CD14-positive monocyte (primary cell): ENCODE data around the gene DCLRE1C. TPM values are rescaled to one million over a fixed set of nuclear protein-coding genes. Genes with fewer than 3 reads are reported as not detected.
A peak's percentile ranks its signal among the peaks of the same experiment; 100 is the strongest.

Experiments used
- DNase-seq, 3 donors: peaks; one replicate each; pipeline ENCODE4 v3.0.0-alpha.2; 2011 to 2022
- H2AFZ ChIP-seq: 2 replicates; pipeline ENCODE4 v1.6.0; 2012; ENCODE audit warnings: mild to moderate bottlenecking, low read depth, low read length, inconsistent platforms; ENCODE audit not compliant: insufficient read depth, poor library complexity, severe bottlenecking
- H3K27ac ChIP-seq, 2 donors: 1 replicate in 1 of 2; 2 replicates in 1 of 2; pipeline ENCODE4 v1.5.1; 2012 to 2013; ENCODE audit warnings: low read length in 2 of 2, control low read depth in 1 of 2, inconsistent platforms in 1 of 2, low read depth in 1 of 2, mild to moderate bottlenecking in 1 of 2
- H3K27me3 ChIP-seq, 2 donors: one replicate each; pipeline versions ENCODE4 v1.6.0 to v1.6.1; 2011 to 2013; ENCODE audit warnings: low read length in 2 of 2; ENCODE audit not compliant: control insufficient read depth in 2 of 2, insufficient read depth in 2 of 2
- H3K36me3 ChIP-seq, 2 donors: replicated peaks in 1 of 2; 1 replicate in 1 of 2; 2 replicates in 1 of 2; pipeline versions ENCODE4 v1.5.1 to v1.6.1; 2012 to 2013; ENCODE audit warnings: low read length in 2 of 2, control low read depth in 1 of 2, inconsistent platforms in 1 of 2, mild to moderate bottlenecking in 1 of 2; ENCODE audit not compliant: insufficient read depth in 2 of 2, control insufficient read depth in 1 of 2
- H3K4me1 ChIP-seq, 2 donors: 1 replicate in 1 of 2; 2 replicates in 1 of 2; pipeline versions ENCODE4 v1.5.1 to v1.6.1; 2012 to 2013; ENCODE audit warnings: low read length in 2 of 2, control low read depth in 1 of 2, inconsistent platforms in 1 of 2, mild to moderate bottlenecking in 1 of 2, moderate library complexity in 1 of 2; ENCODE audit not compliant: insufficient read depth in 2 of 2, control insufficient read depth in 1 of 2
- H3K4me2 ChIP-seq: replicated peaks from 2 replicates; pipeline ENCODE3; 2012; ENCODE audit warnings: low read length, moderate library complexity, mild to moderate bottlenecking; ENCODE audit not compliant: poor library complexity, severe bottlenecking; ENCODE audit errors: extremely low read depth
- H3K4me3 ChIP-seq, 3 experiments: fragments of 200-600 bp in 1 of 3; sonication (generic) in 1 of 3; replicated peaks in 1 of 3; 1 replicate in 2 of 3; 2 replicates in 1 of 3; pipeline ENCODE4 v1.5.1; 2011 to 2013; ENCODE audit warnings: low read length in 3 of 3, mild to moderate bottlenecking in 3 of 3, control low read depth in 2 of 3, low read depth in 2 of 3, inconsistent platforms in 1 of 3, moderate library complexity in 1 of 3
- H3K79me2 ChIP-seq: 2 replicates; pipeline ENCODE4 v1.6.0; 2012; ENCODE audit warnings: mild to moderate bottlenecking, control low read depth, inconsistent platforms, low read length, moderate library complexity; ENCODE audit not compliant: insufficient read depth
- H3K9ac ChIP-seq: 2 replicates; pipeline ENCODE4 v1.6.0; 2017; ENCODE audit warnings: low read length, mild to moderate bottlenecking; ENCODE audit not compliant: insufficient read depth, poor library complexity, severe bottlenecking
- H3K9me3 ChIP-seq, 2 donors: replicated peaks in 1 of 2; 1 replicate in 1 of 2; 2 replicates in 1 of 2; pipeline versions ENCODE4 v1.5.1 to v1.6.1; 2012 to 2013; ENCODE audit warnings: low read length in 2 of 2, control low read depth in 1 of 2; ENCODE audit not compliant: control insufficient read depth in 1 of 2, insufficient read depth in 1 of 2
- H4K20me1 ChIP-seq: 2 replicates; pipeline ENCODE4 v1.6.0; 2012; ENCODE audit warnings: mild to moderate bottlenecking, low read length, control low read depth, moderate library complexity; ENCODE audit not compliant: insufficient read depth
- H3K27ac Mint-ChIP-seq, 7 donors: one replicate each; pipeline ENCODE4 v1.8.0; 2020; ENCODE audit warnings: mild to moderate bottlenecking in 7 of 7, mixed read lengths in 7 of 7, moderate library complexity in 6 of 7, inconsistent platforms in 2 of 7
- H3K27me3 Mint-ChIP-seq, 3 donors: one replicate each; pipeline ENCODE4 v1.8.0; 2021 to 2022; ENCODE audit warnings: low read depth in 3 of 3, mild to moderate bottlenecking in 3 of 3, mixed read lengths in 3 of 3, moderate library complexity in 3 of 3, inconsistent platforms in 1 of 3
- H3K36me3 Mint-ChIP-seq, 2 donors: one replicate each; pipeline ENCODE4 v1.8.0; 2020; ENCODE audit warnings: mixed read lengths in 2 of 2, inconsistent platforms in 1 of 2, mild to moderate bottlenecking in 1 of 2
- H3K4me1 Mint-ChIP-seq: one replicate; pipeline ENCODE4 v1.8.0; 2020; ENCODE audit warnings: mild to moderate bottlenecking, mixed read lengths
- H3K4me3 Mint-ChIP-seq, 2 donors: one replicate each; pipeline ENCODE4 v1.8.0; 2020; ENCODE audit warnings: mild to moderate bottlenecking in 2 of 2, mixed read lengths in 2 of 2, moderate library complexity in 1 of 2
- H3K9me3 Mint-ChIP-seq, 7 donors: one replicate each; pipeline ENCODE4 v1.8.0; 2020 to 2022; ENCODE audit warnings: mixed read lengths in 7 of 7, mild to moderate bottlenecking in 6 of 7, moderate library complexity in 6 of 7, inconsistent platforms in 2 of 7
- WGBS: methylation state at CpG from one replicate; pipeline ENCODE4 v1.1.5; 2013; ENCODE audit warnings: missing lambda C conversion rate; ENCODE audit not compliant: insufficient coverage; 5-methylcytosine and 5-hydroxymethylcytosine counted together
- intact Hi-C, 2 donors: fragments of 100-400 bp; cut with micrococcal nuclease; formaldehyde crosslinking; loops; one replicate each; pipeline versions ENCODE4 v1.15.0 to v1.15.1; 2023
- polyA plus RNA-seq, 3 donors: library from polyadenylated mRNA; depleted of rRNA in 1 of 3; unstranded in 2 of 3; stranded (reverse) in 1 of 3; fragments of 300-500 nt in 2 of 3; fragments of >200 nt in 1 of 3; fragmentation: Illumina TruSeq in 2 of 3; gene quantifications; 1 replicate in 2 of 3; 2 replicates in 1 of 3; pipeline ENCODE4 v1.2.3, GENCODE V29; 2012 to 2021
- TF ChIP-seq, protein P1 (sequence below): fragments of 200-600 bp; IDR thresholded peaks from one replicate; pipeline ENCODE4 v1.8.0; 2022; ENCODE audit warnings: antibody characterized with exemption, mild to moderate bottlenecking

DCLRE1C gene
- polyA plus RNA-seq, 3 donors, result 8.9 to 17.6 (median 10.9) TPM

DNA sequence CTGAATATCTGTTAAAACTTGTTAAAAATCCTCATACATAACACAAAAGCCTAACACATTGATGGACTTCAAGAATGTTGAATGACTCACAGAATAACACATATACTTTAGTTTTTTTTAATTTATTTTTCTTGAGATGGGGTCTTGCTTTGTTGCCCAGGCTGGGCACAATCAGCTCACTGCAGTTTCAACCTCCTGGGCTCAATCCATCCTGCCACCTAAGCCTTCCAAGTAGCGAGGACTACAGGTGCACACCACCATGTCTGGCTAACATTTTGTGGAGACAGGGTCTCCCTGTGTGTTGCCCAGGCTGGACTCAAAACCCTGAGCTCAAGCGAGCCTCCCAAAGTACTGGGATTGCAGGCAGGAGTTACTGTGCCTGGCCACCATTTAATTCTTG, 47.1 kb downstream of the DCLRE1C start:
- TF ChIP-seq, protein P1, sequence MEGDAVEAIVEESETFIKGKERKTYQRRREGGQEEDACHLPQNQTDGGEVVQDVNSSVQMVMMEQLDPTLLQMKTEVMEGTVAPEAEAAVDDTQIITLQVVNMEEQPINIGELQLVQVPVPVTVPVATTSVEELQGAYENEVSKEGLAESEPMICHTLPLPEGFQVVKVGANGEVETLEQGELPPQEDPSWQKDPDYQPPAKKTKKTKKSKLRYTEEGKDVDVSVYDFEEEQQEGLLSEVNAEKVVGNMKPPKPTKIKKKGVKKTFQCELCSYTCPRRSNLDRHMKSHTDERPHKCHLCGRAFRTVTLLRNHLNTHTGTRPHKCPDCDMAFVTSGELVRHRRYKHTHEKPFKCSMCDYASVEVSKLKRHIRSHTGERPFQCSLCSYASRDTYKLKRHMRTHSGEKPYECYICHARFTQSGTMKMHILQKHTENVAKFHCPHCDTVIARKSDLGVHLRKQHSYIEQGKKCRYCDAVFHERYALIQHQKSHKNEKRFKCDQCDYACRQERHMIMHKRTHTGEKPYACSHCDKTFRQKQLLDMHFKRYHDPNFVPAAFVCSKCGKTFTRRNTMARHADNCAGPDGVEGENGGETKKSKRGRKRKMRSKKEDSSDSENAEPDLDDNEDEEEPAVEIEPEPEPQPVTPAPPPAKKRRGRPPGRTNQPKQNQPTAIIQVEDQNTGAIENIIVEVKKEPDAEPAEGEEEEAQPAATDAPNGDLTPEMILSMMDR, result no peak
- H4K20me1 ChIP-seq, result peaks cover 10% of the 10 kb centered on the region
- Mint-ChIP-seq H3K4me1 (no peaks in the 10 kb centered on the region), H3K4me3 (no peak overlapping the region), H3K27ac (peak overlapping the region in 1 of 7 donors; percentile 81), H3K27me3 (no peaks in the 10 kb centered on the region), H3K36me3 (peaks cover 41 to 57% of the 10 kb centered on the region in 2 donors), H3K9me3 (peaks cover 0 to 2% (median 0%) of the 10 kb centered on the region in 7 donors)
- peaks cover 44 to 68% of the 10 kb centered on the region in 2 donors for H3K36me3 ChIP-seq
- H3K27ac ChIP-seq, result no peak overlapping the region
- H3K9me3 ChIP-seq, result no peaks in the 10 kb centered on the region
- H3K4me2 ChIP-seq, result no peak overlapping the region
- WGBS, result 100% methylated on average over 1 of the region's 2 CpGs
- H3K9ac ChIP-seq, result no peak overlapping the region
- no peak overlapping the region for H3K4me3 ChIP-seq
- H3K4me1 ChIP-seq, result no peaks in the 10 kb centered on the region
- peaks cover 13% of the 10 kb centered on the region for H3K79me2 ChIP-seq
- intact Hi-C loops, result no loop called here
- no peak for DNase-seq
- no peak overlapping the region for H2AFZ ChIP-seq
- H3K27me3 ChIP-seq, result no peaks in the 10 kb centered on the region

DNA sequence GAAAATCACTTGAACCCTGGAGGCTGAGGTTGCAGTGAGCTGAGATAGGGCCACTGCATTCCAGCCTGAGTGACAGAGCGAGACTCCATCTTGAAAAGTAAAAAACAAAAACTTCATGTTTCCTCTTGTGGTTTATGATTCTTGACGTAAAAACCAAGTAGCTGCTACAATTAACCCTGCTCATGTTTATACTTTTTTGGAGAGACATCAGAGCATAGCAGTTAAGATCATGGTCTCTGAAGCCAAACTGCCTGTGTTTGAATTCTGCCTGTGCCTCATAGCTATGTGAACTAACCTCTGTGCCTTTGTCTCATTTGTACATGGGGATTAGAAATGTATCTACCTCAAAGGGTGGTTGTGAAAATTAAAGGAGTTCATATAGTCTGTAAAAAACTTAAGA, 48.0 kb downstream of the DCLRE1C start:
- H3K27me3 Mint-ChIP-seq, result no peaks in the 10 kb centered on the region
- Histone ChIP-seq H3K9me3 (no peaks in the 10 kb centered on the region), H2AFZ (no peak overlapping the region), H3K9ac (no peak overlapping the region), H3K4me1 (no peaks in the 10 kb centered on the region), H3K36me3 (peaks cover 42 to 68% of the 10 kb centered on the region in 2 donors), H3K27me3 (no peaks in the 10 kb centered on the region), H3K4me3 (no peak overlapping the region), H3K4me2 (no peak overlapping the region), H3K79me2 (peaks cover 10% of the 10 kb centered on the region), H3K27ac (peak overlapping the region in 1 of 2 donors; percentile 38), H4K20me1 (peaks cover 5% of the 10 kb centered on the region)
- DNase-seq, result no peak
- TF ChIP-seq, protein P1, result no peak
- peaks cover 0 to 2% (median 0%) of the 10 kb centered on the region in 7 donors for H3K9me3 Mint-ChIP-seq
- H3K27ac Mint-ChIP-seq, result peak overlapping the region in 2 of 7 donors; percentile 22 to 61
- no CpG with 5 or more reads among the region's 2 CpGs for WGBS
- no peak overlapping the region for H3K4me3 Mint-ChIP-seq
- no peaks in the 10 kb centered on the region for H3K4me1 Mint-ChIP-seq
- H3K36me3 Mint-ChIP-seq, result peaks cover 37 to 51% of the 10 kb centered on the region in 2 donors
- intact Hi-C loops, result no loop called here
